ENCODE data around the gene RNF214.
"Not testable (repeated sequence)": the region's sequence is repeated elsewhere in the genome, so short reads cannot be mapped to it uniquely, and the experiment has no call there.

DNA sequence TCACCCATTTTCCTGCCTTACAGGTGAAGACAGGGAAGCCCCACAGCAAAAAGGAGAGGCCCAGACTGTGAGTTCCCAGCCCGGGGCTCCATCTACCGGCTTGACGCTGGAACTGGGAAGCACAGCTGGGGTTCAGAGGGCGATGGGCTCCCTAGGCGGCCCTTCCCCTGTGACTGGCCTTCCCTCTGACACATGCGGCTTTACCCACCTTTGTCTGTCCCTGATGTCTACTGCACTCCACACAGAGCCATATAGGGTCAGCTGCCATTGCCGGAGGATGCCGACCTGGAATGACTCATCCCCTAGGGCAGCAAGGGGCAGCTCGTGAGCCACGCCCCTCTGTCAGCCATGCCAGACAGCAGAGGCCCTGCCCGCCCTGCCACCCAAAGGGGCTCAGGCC lies 25.6 kb upstream of the RNF214 start:
- TF ChIP-seq POLR2AphosphoS5, POLR2A (IDR thresholded peaks at IDR 0.05; ENCODE audit: low read depth, low read length): not testable (repeated sequence)
